ENCODE measurements around the gene NFIA.
A peak's percentile ranks its signal among the peaks of the same experiment; 100 is the strongest.

The NFIA gene

DNA sequence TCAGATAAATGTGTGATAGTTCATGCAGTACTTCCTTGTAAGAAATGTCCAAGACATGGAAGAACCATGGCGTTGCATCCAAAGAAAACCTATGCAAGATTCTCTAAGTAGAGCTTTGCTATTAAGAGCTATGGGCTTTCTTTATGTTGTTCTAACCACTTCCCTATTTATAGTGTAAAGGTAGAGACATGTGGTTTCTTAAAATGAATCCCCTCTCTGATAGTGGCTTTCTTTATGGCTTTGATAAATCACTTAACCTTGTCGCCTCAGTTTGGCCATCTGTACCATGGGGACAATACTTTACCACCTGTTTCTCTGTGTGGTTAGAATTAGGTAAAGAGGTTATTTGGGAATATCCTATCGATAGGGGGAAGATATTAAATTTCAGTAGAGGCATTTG, 305.5 kb downstream of the NFIA start:
- no peak overlapping the region for H3K18ac ChIP-seq (ENCODE audit: low read length)
- H3K79me1 ChIP-seq (ENCODE audit: low read length) = no peaks in the 10 kb centered on the region
- H3K9ac ChIP-seq (ENCODE audit: low read length) = no peak overlapping the region
- no peak overlapping the region for H2AFZ ChIP-seq (ENCODE audit: insufficient read depth, low read length, poor library complexity)
- H3K23ac ChIP-seq (ENCODE audit: low read length) = no peak overlapping the region
- peaks cover 2% of the 10 kb centered on the region for H3K9me3 ChIP-seq (ENCODE audit: insufficient read depth, low read depth, low read length)
- no peaks in the 10 kb centered on the region for H3K79me2 ChIP-seq (ENCODE audit: control insufficient read depth, insufficient read depth, low read length, poor library complexity)
- H3K14ac ChIP-seq (ENCODE audit: low read length) = no peak overlapping the region
- H2BK120ac ChIP-seq (ENCODE audit: insufficient read depth, low read length, poor library complexity) = no peak overlapping the region
- H4K8ac ChIP-seq (ENCODE audit: low read depth, low read length) = no peak overlapping the region
- no peak overlapping the region for H3K4me3 ChIP-seq (ENCODE audit: low read depth, low read length)
- H3K27me3 ChIP-seq (ENCODE audit: insufficient read depth, low read length) = no peaks in the 10 kb centered on the region
- no peak overlapping the region for H2BK12ac ChIP-seq (ENCODE audit: low read length)
- no peak overlapping the region for H2BK5ac ChIP-seq (ENCODE audit: low read depth, low read length, poor library complexity)
- WGBS (ENCODE audit: extremely low coverage, insufficient coverage, insufficient read length) = 100% methylated on average over 1 of the region's 3 CpGs
- no peak overlapping the region for H4K12ac ChIP-seq (ENCODE audit: low read depth, low read length)
- H2AK5ac ChIP-seq (ENCODE audit: low read length) = no peak overlapping the region
- no peak for DNase-seq
- H3K27ac ChIP-seq (ENCODE audit: low read depth, low read length) = no peak overlapping the region
- H4K91ac ChIP-seq (ENCODE audit: low read depth, low read length) = no peak overlapping the region
- H3K36me3 ChIP-seq (ENCODE audit: control insufficient read depth in 1 of 2, insufficient read depth in 2 of 2, low read length in 2 of 2) = no peaks in the 10 kb centered on the region
- H3K4me2 ChIP-seq (ENCODE audit: low read length) = no peak overlapping the region
- H3K4me1 ChIP-seq (ENCODE audit: control insufficient read depth in 1 of 2, insufficient read depth in 2 of 2, low read length in 2 of 2) = no peaks in the 10 kb centered on the region
- no peak overlapping the region for H3K4ac ChIP-seq (ENCODE audit: low read depth, low read length)

DNA sequence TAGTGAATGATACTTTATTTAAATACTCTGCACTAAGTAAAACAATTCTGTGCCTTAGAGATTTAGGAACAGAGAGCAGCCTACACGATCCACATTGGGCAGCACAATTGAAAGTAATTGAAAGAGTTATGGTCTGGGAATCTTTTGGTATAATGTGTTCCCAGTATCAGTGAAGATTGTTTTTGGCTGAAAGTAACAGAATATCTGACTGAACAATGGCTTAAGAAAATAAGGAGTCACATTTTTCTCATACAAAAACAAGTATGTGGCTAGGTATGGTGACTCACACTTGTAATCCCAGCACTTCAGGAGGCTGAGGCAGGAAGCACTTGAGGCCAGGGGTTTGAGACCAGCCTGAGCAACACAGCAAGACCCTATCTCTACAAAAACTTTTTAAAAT, 306.2 kb downstream of the NFIA start:
- Histone ChIP-seq H2BK12ac (ENCODE audit: low read length) (no peak overlapping the region), H2AFZ (ENCODE audit: insufficient read depth, low read length, poor library complexity) (no peak overlapping the region), H3K9me3 (ENCODE audit: insufficient read depth, low read depth, low read length) (peaks cover 2% of the 10 kb centered on the region), H3K14ac (ENCODE audit: low read length) (no peak overlapping the region), H3K27me3 (ENCODE audit: insufficient read depth, low read length) (no peaks in the 10 kb centered on the region), H4K8ac (ENCODE audit: low read depth, low read length) (no peak overlapping the region), H3K79me2 (ENCODE audit: control insufficient read depth, insufficient read depth, low read length, poor library complexity) (no peaks in the 10 kb centered on the region), H3K4me2 (ENCODE audit: low read length) (no peak overlapping the region), H3K36me3 (ENCODE audit: control insufficient read depth in 1 of 2, insufficient read depth in 2 of 2, low read length in 2 of 2) (no peaks in the 10 kb centered on the region), H3K9ac (ENCODE audit: low read length) (no peak overlapping the region), H3K27ac (ENCODE audit: low read depth, low read length) (no peak overlapping the region), H4K91ac (ENCODE audit: low read depth, low read length) (no peak overlapping the region), H3K79me1 (ENCODE audit: low read length) (no peaks in the 10 kb centered on the region), H3K18ac (ENCODE audit: low read length) (no peak overlapping the region), H4K12ac (ENCODE audit: low read depth, low read length) (no peak overlapping the region), H2BK120ac (ENCODE audit: insufficient read depth, low read length, poor library complexity) (no peak overlapping the region), H2AK5ac (ENCODE audit: low read length) (no peak overlapping the region), H3K4ac (ENCODE audit: low read depth, low read length) (no peak overlapping the region), H3K4me3 (ENCODE audit: low read depth, low read length) (no peak overlapping the region), H3K23ac (ENCODE audit: low read length) (no peak overlapping the region), H3K4me1 (ENCODE audit: control insufficient read depth in 1 of 2, insufficient read depth in 2 of 2, low read length in 2 of 2) (no peaks in the 10 kb centered on the region), H2BK5ac (ENCODE audit: low read depth, low read length, poor library complexity) (no peak overlapping the region)
- DNase-seq = peak in 1 of 2 donors; percentile 39
- WGBS (ENCODE audit: extremely low coverage, insufficient coverage, insufficient read length) = no CpG with 5 or more reads among the region's 1 CpG

GRCh38 chr1:61389194-61389925, 307.0 kb downstream of the NFIA start:
- H2BK120ac ChIP-seq (ENCODE audit: insufficient read depth, low read length, poor library complexity) = no peak overlapping the region
- no peak overlapping the region for H3K23ac ChIP-seq (ENCODE audit: low read length)
- no peak overlapping the region for H4K8ac ChIP-seq (ENCODE audit: low read depth, low read length)
- no peak overlapping the region for H4K91ac ChIP-seq (ENCODE audit: low read depth, low read length)
- H3K4me1 ChIP-seq (ENCODE audit: control insufficient read depth in 1 of 2, insufficient read depth in 2 of 2, low read length in 2 of 2) = no peaks in the 10 kb centered on the region
- DNase-seq = no peak
- no peaks in the 10 kb centered on the region for H3K79me2 ChIP-seq (ENCODE audit: control insufficient read depth, insufficient read depth, low read length, poor library complexity)
- H2BK12ac ChIP-seq (ENCODE audit: low read length) = no peak overlapping the region
- H3K27me3 ChIP-seq (ENCODE audit: insufficient read depth, low read length) = no peaks in the 10 kb centered on the region
- no peak overlapping the region for H3K4ac ChIP-seq (ENCODE audit: low read depth, low read length)
- H3K9ac ChIP-seq (ENCODE audit: low read length) = no peak overlapping the region
- no CpG with 5 or more reads among the region's 3 CpGs for WGBS (ENCODE audit: extremely low coverage, insufficient coverage, insufficient read length)
- no peak overlapping the region for H3K4me3 ChIP-seq (ENCODE audit: low read depth, low read length)
- no peak overlapping the region for H3K14ac ChIP-seq (ENCODE audit: low read length)
- H3K18ac ChIP-seq (ENCODE audit: low read length) = no peak overlapping the region
- peaks cover 2% of the 10 kb centered on the region for H3K9me3 ChIP-seq (ENCODE audit: insufficient read depth, low read depth, low read length)
- no peak overlapping the region for H3K4me2 ChIP-seq (ENCODE audit: low read length)
- H2BK5ac ChIP-seq (ENCODE audit: low read depth, low read length, poor library complexity) = no peak overlapping the region
- H2AK5ac ChIP-seq (ENCODE audit: low read length) = no peak overlapping the region
- no peaks in the 10 kb centered on the region for H3K36me3 ChIP-seq (ENCODE audit: control insufficient read depth in 1 of 2, insufficient read depth in 2 of 2, low read length in 2 of 2)
- H4K12ac ChIP-seq (ENCODE audit: low read depth, low read length) = no peak overlapping the region
- no peak overlapping the region for H3K27ac ChIP-seq (ENCODE audit: low read depth, low read length)
- H2AFZ ChIP-seq (ENCODE audit: insufficient read depth, low read length, poor library complexity) = no peak overlapping the region
- H3K79me1 ChIP-seq (ENCODE audit: low read length) = no peaks in the 10 kb centered on the region

DNA sequence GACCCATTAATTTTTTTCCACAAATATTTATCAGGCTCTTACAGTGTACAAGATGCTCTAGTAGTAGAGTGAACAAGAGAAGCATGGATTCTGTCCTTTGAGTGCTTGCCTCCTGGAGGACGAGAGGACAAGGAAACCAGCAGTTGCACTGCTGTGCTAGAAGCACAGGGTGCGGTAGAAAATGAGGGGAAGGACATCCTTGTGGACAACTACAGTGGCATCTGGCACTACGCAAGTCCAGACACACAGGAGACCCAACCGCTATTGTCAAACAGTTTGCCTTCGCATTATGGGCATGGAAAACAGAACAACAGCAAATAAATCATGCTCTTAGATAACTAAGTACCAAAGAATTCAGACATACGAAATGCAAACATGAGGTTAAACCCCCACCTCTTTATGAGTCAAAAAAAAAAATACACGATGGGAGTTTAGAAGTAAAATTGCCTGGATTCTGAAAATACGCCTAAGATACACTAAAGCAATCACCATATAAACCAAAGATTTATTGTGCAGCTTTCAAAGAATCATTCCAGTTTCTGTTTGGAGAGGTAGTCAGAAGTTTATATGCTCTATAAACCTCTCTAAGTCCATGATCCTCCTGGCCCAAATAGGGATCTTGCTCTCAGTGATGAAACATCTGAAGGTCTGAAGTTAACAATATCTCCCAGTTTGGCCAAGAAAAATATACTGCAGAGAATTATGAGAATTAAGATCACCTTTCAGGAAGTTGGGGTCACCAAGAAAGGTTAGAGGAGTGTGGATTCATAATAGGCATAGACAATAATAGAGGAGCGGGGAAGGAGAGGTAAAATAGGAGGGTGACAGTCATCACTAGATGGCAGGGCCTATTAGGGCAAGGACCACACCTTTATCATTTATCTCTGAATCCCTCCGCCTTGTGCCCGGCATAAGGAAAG, 307.8 kb downstream of the NFIA start:
- Histone ChIP-seq H3K27ac (ENCODE audit: low read depth, low read length) (no peak overlapping the region), H3K4me1 (ENCODE audit: control insufficient read depth in 1 of 2, insufficient read depth in 2 of 2, low read length in 2 of 2) (no peaks in the 10 kb centered on the region)
- WGBS (ENCODE audit: extremely low coverage, insufficient coverage, insufficient read length) = no CpG with 5 or more reads among the region's 11 CpGs

More for the DNA sequence above, 307.8 kb downstream of the NFIA start:
- Histone ChIP-seq H3K4ac (ENCODE audit: low read depth, low read length) (no peak overlapping the region), H2AFZ (ENCODE audit: insufficient read depth, low read length, poor library complexity) (no peak overlapping the region), H3K79me1 (ENCODE audit: low read length) (no peaks in the 10 kb centered on the region), H2AK5ac (ENCODE audit: low read length) (no peak overlapping the region), H3K14ac (ENCODE audit: low read length) (no peak overlapping the region), H3K23ac (ENCODE audit: low read length) (peak overlapping the region; percentile 42), H4K8ac (ENCODE audit: low read depth, low read length) (no peak overlapping the region), H3K18ac (ENCODE audit: low read length) (no peak overlapping the region), H2BK5ac (ENCODE audit: low read depth, low read length, poor library complexity) (no peak overlapping the region), H3K27me3 (ENCODE audit: insufficient read depth, low read length) (no peaks in the 10 kb centered on the region), H3K4me2 (ENCODE audit: low read length) (no peak overlapping the region), H4K12ac (ENCODE audit: low read depth, low read length) (no peak overlapping the region), H3K9me3 (ENCODE audit: insufficient read depth, low read depth, low read length) (peaks cover 2% of the 10 kb centered on the region), H2BK12ac (ENCODE audit: low read length) (no peak overlapping the region), H3K36me3 (ENCODE audit: control insufficient read depth in 1 of 2, insufficient read depth in 2 of 2, low read length in 2 of 2) (no peaks in the 10 kb centered on the region), H2BK120ac (ENCODE audit: insufficient read depth, low read length, poor library complexity) (no peak overlapping the region), H3K9ac (ENCODE audit: low read length) (no peak overlapping the region), H3K79me2 (ENCODE audit: control insufficient read depth, insufficient read depth, low read length, poor library complexity) (no peaks in the 10 kb centered on the region), H4K91ac (ENCODE audit: low read depth, low read length) (no peak overlapping the region), H3K4me3 (ENCODE audit: low read depth, low read length) (no peak overlapping the region)
- no peak for DNase-seq

Measured in trophoblast cell (in vitro differentiated cells and primary cell).